GM18517 (cell line): ENCODE data around the gene TCEAL1.

Experiments used
- ATAC-seq: cut with Tn5 transposase; IDR thresholded peaks from one replicate; pipeline ENCODE4 v1.9.1; 2021; ENCODE audit warnings: mild to moderate bottlenecking, moderate library complexity; ENCODE audit not compliant: unreplicated experiment

TCEAL1 gene

DNA sequence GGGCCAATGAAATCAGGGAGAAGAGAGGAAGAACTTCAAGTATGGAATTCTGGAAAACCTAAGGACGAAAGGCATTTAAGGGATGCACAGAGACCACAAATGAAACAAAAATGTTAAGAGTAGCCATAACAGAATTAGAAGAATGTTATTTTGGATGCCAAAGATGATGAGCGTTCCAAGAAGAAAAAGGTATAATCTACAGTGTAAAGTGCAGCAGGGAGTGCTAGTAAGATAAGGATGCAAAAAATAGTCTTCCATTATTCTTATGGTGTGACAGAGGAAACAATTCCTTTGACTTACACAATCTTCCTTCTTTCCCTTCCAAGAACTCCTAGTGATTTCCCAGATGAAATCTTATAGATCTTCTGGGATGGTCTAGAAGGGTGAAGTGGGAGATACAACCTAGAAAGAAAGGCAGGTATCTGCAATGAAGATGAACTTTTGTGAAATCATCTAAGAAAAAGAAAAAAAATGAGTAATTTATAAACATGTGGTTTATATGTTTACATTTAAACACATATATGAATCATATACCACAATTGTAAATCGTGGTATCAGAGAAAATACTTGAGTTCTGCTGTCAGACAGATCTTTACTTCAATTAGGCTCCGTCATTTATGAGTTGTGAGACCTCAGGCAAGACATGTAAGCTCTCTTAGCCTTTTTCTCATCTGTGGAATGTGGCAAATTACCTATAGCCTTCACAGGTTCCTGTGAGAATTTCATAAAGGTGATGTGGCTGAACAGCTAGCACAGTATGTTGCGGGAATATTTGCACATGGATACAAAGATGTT, 49.6 kb downstream of the TCEAL1 start:
- no peak for ATAC-seq
